Mesendoderm (in vitro differentiated cells): ENCODE measurements around the gene SKP1.

Experiments
- DNase-seq: peaks from one replicate; pipeline ENCODE4 v3.0.0; 2013
- H2AK5ac ChIP-seq: 2 replicates; pipeline ENCODE4 v1.6.1; 2013; ENCODE audit warnings: low read length, inconsistent platforms
- H2BK120ac ChIP-seq: 2 replicates; pipeline ENCODE4 v1.6.1; 2013; ENCODE audit warnings: low read depth, mild to moderate bottlenecking, low read length, moderate library complexity, mixed read lengths
- H2BK15ac ChIP-seq: replicated peaks from 2 replicates; pipeline ENCODE4 v1.6.1; 2013; ENCODE audit warnings: low read depth, mild to moderate bottlenecking, moderate library complexity
- H2BK5ac ChIP-seq: 2 replicates; pipeline ENCODE4 v1.6.1; 2013; ENCODE audit warnings: low read length, inconsistent platforms
- H3K18ac ChIP-seq: 2 replicates; pipeline ENCODE4 v1.6.1; 2013; ENCODE audit warnings: mild to moderate bottlenecking, low read length, mixed read lengths
- H3K23ac ChIP-seq: one replicate; pipeline ENCODE4 v1.6.1; 2013; ENCODE audit warnings: low read length
- H3K27ac ChIP-seq: 2 replicates; pipeline ENCODE4 v1.5.1; 2013; ENCODE audit warnings: low read depth, mild to moderate bottlenecking, inconsistent platforms, low read length, moderate library complexity
- H3K27me3 ChIP-seq: 2 replicates; pipeline ENCODE4 v1.6.1; 2013; ENCODE audit warnings: low read length, control low read depth, mild to moderate bottlenecking, inconsistent platforms; ENCODE audit not compliant: insufficient read depth, poor library complexity
- H3K36me3 ChIP-seq: 2 replicates; pipeline ENCODE4 v1.6.1; 2013; ENCODE audit warnings: low read length, inconsistent platforms; ENCODE audit not compliant: control insufficient read depth, insufficient read depth
- H3K4ac ChIP-seq: one replicate; pipeline ENCODE4 v1.6.1; 2013; ENCODE audit warnings: low read depth, mild to moderate bottlenecking, low read length, moderate library complexity
- H3K4me1 ChIP-seq: 2 replicates; pipeline ENCODE4 v1.6.1; 2013; ENCODE audit warnings: low read depth, low read length, inconsistent platforms; ENCODE audit not compliant: control insufficient read depth
- H3K4me2 ChIP-seq: 2 replicates; pipeline ENCODE4 v1.6.1; 2013; ENCODE audit warnings: low read length
- H3K4me3 ChIP-seq: 2 replicates; pipeline ENCODE4 v1.5.1; 2013; ENCODE audit warnings: mild to moderate bottlenecking, low read length
- H3K56ac ChIP-seq: one replicate; pipeline ENCODE4 v1.6.1; 2013; ENCODE audit warnings: low read length
- H3K79me1 ChIP-seq: 2 replicates; pipeline ENCODE4 v1.6.1; 2013; ENCODE audit warnings: low read length, inconsistent platforms
- H3K79me2 ChIP-seq: 2 replicates; pipeline ENCODE4 v1.6.1; 2013; ENCODE audit warnings: mild to moderate bottlenecking, low read length; ENCODE audit not compliant: control insufficient read depth, insufficient read depth
- H3K9ac ChIP-seq: 2 replicates; pipeline ENCODE4 v1.6.1; 2013; ENCODE audit warnings: low read length, inconsistent platforms
- H4K5ac ChIP-seq: one replicate; pipeline ENCODE4 v1.6.1; 2013; ENCODE audit warnings: low read length
- H4K8ac ChIP-seq: one replicate; pipeline ENCODE4 v1.6.1; 2013; ENCODE audit warnings: low read depth, mild to moderate bottlenecking, control low read depth, low read length, moderate library complexity
- WGBS: extraction: QIAGEN DNeasy Blood & Tissue Kit; methylation state at CpG from one replicate; pipeline ENCODE4 v1.1.7; 2013; ENCODE audit warnings: low lambda C conversion rate, missing lambda C conversion rate; ENCODE audit not compliant: insufficient coverage; ENCODE audit errors: extremely low coverage; 5-methylcytosine and 5-hydroxymethylcytosine counted together

Gene SKP1

DNA sequence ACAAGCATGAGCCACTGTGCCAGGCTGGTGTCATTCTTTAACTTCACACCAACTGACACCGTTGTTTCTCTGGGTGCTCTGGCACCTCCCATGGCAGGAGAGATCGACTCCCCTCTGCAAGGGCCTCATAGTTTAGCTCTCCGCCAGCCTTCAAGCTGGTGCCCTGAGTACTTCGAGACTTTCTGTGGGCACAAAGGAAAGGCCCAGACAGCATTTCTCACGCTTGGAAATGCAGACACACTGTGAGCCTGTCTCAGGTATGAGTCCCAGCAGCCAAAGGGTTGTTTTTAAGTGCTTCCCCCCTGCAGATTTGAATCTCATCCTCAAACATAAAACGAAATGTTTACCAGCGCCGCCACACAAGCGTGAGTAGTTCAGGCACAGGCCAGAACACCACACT is 73.4 kb downstream of the SKP1 start:
- H3K4me3 ChIP-seq = no peak overlapping the region
- peak overlapping the region; percentile 38 for H3K56ac ChIP-seq
- no peak overlapping the region for H3K4ac ChIP-seq
- no peak overlapping the region for H2BK15ac ChIP-seq
- no peak overlapping the region for H4K8ac ChIP-seq
- H3K27ac ChIP-seq = no peak overlapping the region
- H3K79me2 ChIP-seq = no peaks in the 10 kb centered on the region
- H4K5ac ChIP-seq = no peak overlapping the region
- no peak overlapping the region for H2AK5ac ChIP-seq
- peaks cover 18% of the 10 kb centered on the region for H3K4me1 ChIP-seq
- no peaks in the 10 kb centered on the region for H3K27me3 ChIP-seq
- no peak for DNase-seq
- H3K4me2 ChIP-seq = no peak overlapping the region
- H3K18ac ChIP-seq = no peak overlapping the region
- H3K79me1 ChIP-seq = no peaks in the 10 kb centered on the region
- no peak overlapping the region for H2BK5ac ChIP-seq
- WGBS = no CpG with 5 or more reads among the region's 9 CpGs
- H2BK120ac ChIP-seq = no peak overlapping the region
- H3K36me3 ChIP-seq = no peaks in the 10 kb centered on the region
- no peak overlapping the region for H3K23ac ChIP-seq
- H3K9ac ChIP-seq = no peak overlapping the region

DNA sequence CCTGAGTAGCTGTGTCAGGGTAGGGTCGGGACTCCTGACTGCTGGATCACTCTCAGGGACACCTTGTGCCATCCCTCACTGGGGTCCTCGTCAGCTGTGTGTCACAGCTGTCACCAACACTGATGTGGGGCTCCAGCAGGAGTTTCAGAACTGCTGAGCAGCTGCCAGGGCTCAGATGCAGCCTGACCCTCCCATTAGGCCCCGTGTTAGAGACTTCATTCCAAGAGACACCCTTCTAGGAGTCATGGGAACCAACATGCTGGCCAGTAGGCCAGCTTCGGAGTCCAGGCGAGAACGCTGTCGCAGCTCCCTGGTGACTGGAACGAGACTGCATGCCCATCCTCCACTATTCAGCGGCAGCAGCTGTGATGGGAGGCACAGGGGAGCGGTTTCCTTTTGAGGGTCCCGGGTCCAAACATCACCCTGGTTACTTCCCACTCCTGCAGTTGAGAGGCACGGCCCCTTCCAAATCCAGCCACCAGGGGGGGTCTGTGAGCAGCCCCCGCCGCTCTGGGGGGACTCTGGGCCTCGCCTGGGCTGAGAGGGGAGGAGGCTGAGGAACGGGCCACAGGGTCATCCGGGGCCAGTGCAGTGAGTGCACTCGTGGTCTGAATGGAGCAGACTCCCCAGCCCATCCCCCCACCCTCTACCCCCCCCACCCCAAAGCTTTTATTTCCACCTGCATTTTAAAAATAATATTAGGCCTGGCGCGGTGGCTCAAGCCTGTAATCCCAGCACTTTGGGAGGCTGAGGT is 74.9 kb downstream of the SKP1 start:
- Histone ChIP-seq H3K23ac (no peak overlapping the region), H3K79me2 (no peaks in the 10 kb centered on the region), H3K27me3 (no peaks in the 10 kb centered on the region), H3K27ac (no peak overlapping the region), H3K4me2 (no peak overlapping the region), H4K5ac (no peak overlapping the region), H4K8ac (no peak overlapping the region), H3K4ac (no peak overlapping the region), H3K18ac (no peak overlapping the region), H3K9ac (no peak overlapping the region), H3K79me1 (no peaks in the 10 kb centered on the region), H2BK5ac (peak overlapping the region; percentile 3), H3K56ac (peak overlapping the region; percentile 74), H2BK15ac (no peak overlapping the region), H3K4me1 (peaks cover 16% of the 10 kb centered on the region), H3K36me3 (no peaks in the 10 kb centered on the region), H2BK120ac (no peak overlapping the region), H2AK5ac (no peak overlapping the region), H3K4me3 (no peak overlapping the region)
- peak; percentile 83 for DNase-seq
- WGBS = no CpG with 5 or more reads among the region's 20 CpGs

DNA sequence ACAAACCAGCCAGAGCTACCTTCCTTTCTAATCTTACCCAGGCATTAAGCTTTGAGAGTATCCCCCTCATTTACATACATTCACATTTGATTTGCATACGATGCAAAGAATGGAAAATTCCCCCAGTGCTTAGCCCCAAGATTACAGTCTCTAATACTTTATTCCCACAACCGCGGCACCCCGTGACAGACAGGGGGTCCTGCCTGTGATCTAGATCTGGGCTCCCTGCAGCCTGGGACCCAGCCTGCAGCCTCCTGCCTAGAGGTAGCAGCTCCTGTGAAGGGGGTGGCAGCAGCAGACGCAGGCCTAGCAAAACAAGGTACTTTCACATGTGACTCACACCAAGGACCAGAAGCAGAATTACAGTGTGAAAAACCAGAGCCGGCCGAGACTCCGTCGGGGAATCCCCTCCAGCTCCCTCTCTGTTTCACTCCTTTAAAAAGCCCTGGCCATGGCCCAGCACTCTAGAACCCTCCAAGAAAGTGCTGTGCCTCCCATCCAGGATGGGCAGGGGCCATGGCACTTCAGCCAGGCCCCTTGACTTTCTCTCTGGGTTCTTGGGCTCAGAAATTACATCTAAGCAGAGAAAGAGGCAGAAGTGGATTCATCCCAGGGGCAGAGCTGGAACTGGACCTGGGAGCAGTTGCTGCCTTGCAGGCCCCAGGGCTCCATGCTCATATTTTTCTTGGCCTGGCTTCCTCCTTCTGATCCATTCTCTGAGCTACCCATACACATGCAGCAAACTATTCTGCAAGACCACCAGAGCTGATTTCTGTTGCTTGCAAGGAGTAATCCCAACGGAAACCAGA is 76.3 kb downstream of the SKP1 start:
- H3K56ac ChIP-seq = peak overlapping the region; percentile 66
- peaks cover 16% of the 10 kb centered on the region for H3K4me1 ChIP-seq
- peak overlapping the region; percentile 41 for H3K27ac ChIP-seq
- no peak overlapping the region for H4K8ac ChIP-seq
- no peak overlapping the region for H2BK120ac ChIP-seq
- peak overlapping the region; percentile 4 for H3K18ac ChIP-seq
- H4K5ac ChIP-seq = no peak overlapping the region
- H3K4me2 ChIP-seq = no peak overlapping the region
- no CpG with 5 or more reads among the region's 10 CpGs for WGBS
- no peaks in the 10 kb centered on the region for H3K79me1 ChIP-seq
- H2BK5ac ChIP-seq = peak overlapping the region; percentile 61
- H2AK5ac ChIP-seq = peak overlapping the region; percentile 43
- no peaks in the 10 kb centered on the region for H3K79me2 ChIP-seq
- no peaks in the 10 kb centered on the region for H3K36me3 ChIP-seq
- peak; percentile 81 for DNase-seq
- no peak overlapping the region for H3K23ac ChIP-seq
- H3K9ac ChIP-seq = peak overlapping the region; percentile 47
- no peak overlapping the region for H3K4ac ChIP-seq
- H3K27me3 ChIP-seq = no peaks in the 10 kb centered on the region
- no peak overlapping the region for H3K4me3 ChIP-seq
- no peak overlapping the region for H2BK15ac ChIP-seq

- H4K5ac ChIP-seq = no peak overlapping the region
- DNase-seq = no peak
- peak overlapping the region; percentile 37 for H2BK5ac ChIP-seq
- H3K9ac ChIP-seq = peak overlapping the region; percentile 12
- H3K23ac ChIP-seq = no peak overlapping the region
- H3K18ac ChIP-seq = no peak overlapping the region
- peak overlapping the region; percentile 53 for H3K56ac ChIP-seq
- H3K4me2 ChIP-seq = no peak overlapping the region
- H3K4me1 ChIP-seq = peaks cover 16% of the 10 kb centered on the region
- no peak overlapping the region for H2BK15ac ChIP-seq
- WGBS = no CpG with 5 or more reads among the region's 2 CpGs
- H3K4me3 ChIP-seq = no peak overlapping the region
- H3K27me3 ChIP-seq = no peaks in the 10 kb centered on the region
- no peaks in the 10 kb centered on the region for H3K79me2 ChIP-seq
- H3K79me1 ChIP-seq = no peaks in the 10 kb centered on the region
- no peak overlapping the region for H3K4ac ChIP-seq
- H2BK120ac ChIP-seq = peak overlapping the region; percentile 45
- no peak overlapping the region for H4K8ac ChIP-seq
- H3K36me3 ChIP-seq = no peaks in the 10 kb centered on the region
- H2AK5ac ChIP-seq = no peak overlapping the region
- H3K27ac ChIP-seq = peak overlapping the region; percentile 41
Observed at GRCh38 chr5:134099939-134100282, 76.8 kb downstream of the SKP1 start.

- no peak overlapping the region for H3K4me2 ChIP-seq
Observed at GRCh38 chr5:134099288-134099872, 77.4 kb downstream of the SKP1 start.

More at GRCh38 chr5:134099288-134099872, 77.4 kb downstream of the SKP1 start:
- Histone ChIP-seq H3K36me3 (no peaks in the 10 kb centered on the region), H4K5ac (no peak overlapping the region), H2BK5ac (peak overlapping the region; percentile 37), H4K8ac (no peak overlapping the region), H3K79me2 (no peaks in the 10 kb centered on the region), H2BK15ac (no peak overlapping the region), H3K9ac (peak overlapping the region; percentile 12), H2BK120ac (peak overlapping the region; percentile 45), H2AK5ac (no peak overlapping the region), H3K4ac (no peak overlapping the region), H3K4me1 (peaks cover 13% of the 10 kb centered on the region), H3K56ac (peak overlapping the region; percentile 53), H3K27ac (peak overlapping the region; percentile 41), H3K4me3 (no peak overlapping the region), H3K27me3 (no peaks in the 10 kb centered on the region), H3K79me1 (no peaks in the 10 kb centered on the region), H3K23ac (no peak overlapping the region), H3K18ac (no peak overlapping the region)
- DNase-seq = no peak
- WGBS = no CpG with 5 or more reads among the region's 11 CpGs
